Spleen (tissue), 11 donors: ENCODE data around the gene MSI2. TPM values are rescaled to one million over a fixed set of nuclear protein-coding genes. Genes with fewer than 3 reads are reported as not detected.

Experiments used
- DNase-seq: peaks from one replicate; pipeline ENCODE4 v3.0.0-alpha.2; 2020
- H3K27ac ChIP-seq, 8 donors: fragments of 200-600 bp; sonication (generic) in 7 of 8; 1 replicate in 4 of 8; 2 replicates in 4 of 8; pipeline versions ENCODE4 v1.5.0 to v1.8.0; 2016 to 2021; ENCODE audit warnings: inconsistent platforms in 4 of 8, mild to moderate bottlenecking in 4 of 8, moderate library complexity in 1 of 8
- H3K27me3 ChIP-seq, 7 donors: fragments of 200-600 bp; sonication (generic) in 6 of 7; replicated peaks in 1 of 7; 1 replicate in 4 of 7; 2 replicates in 3 of 7; pipeline versions ENCODE4 v1.5.0 to v1.8.0; 2016 to 2021; ENCODE audit warnings: inconsistent platforms in 3 of 7, mild to moderate bottlenecking in 1 of 7
- H3K36me3 ChIP-seq, 6 donors: fragments of 200-600 bp; sonication (generic) in 5 of 6; 1 replicate in 4 of 6; 2 replicates in 2 of 6; pipeline versions ENCODE4 v1.5.0 to v1.8.0; 2016 to 2021; ENCODE audit warnings: inconsistent platforms in 2 of 6
- H3K4me1 ChIP-seq, 6 donors: fragments of 200-600 bp; sonication (generic) in 5 of 6; 1 replicate in 3 of 6; 2 replicates in 3 of 6; pipeline versions ENCODE4 v1.5.0 to v1.8.0; 2016 to 2021; ENCODE audit warnings: inconsistent platforms in 3 of 6
- H3K4me3 ChIP-seq, 8 donors: fragments of 200-600 bp; sonication (generic) in 7 of 8; 1 replicate in 4 of 8; 2 replicates in 4 of 8; pipeline versions ENCODE4 v1.5.0 to v1.8.0; 2016 to 2021; ENCODE audit warnings: inconsistent platforms in 4 of 8, mild to moderate bottlenecking in 4 of 8, moderate library complexity in 2 of 8
- H3K9me3 ChIP-seq, 8 donors: fragments of 200-600 bp; sonication (generic) in 7 of 8; 1 replicate in 4 of 8; 2 replicates in 4 of 8; pipeline versions ENCODE4 v1.5.0 to v1.8.0; 2016 to 2021; ENCODE audit warnings: inconsistent platforms in 4 of 8
- POLR2A ChIP-seq, 3 donors: fragments of 450-650 bp; IDR thresholded peaks; one replicate each; pipeline ENCODE4 v1.5.1; 2017; ENCODE audit warnings: antibody characterized with exemption in 3 of 3, mild to moderate bottlenecking in 1 of 3
- POLR2AphosphoS5 ChIP-seq, 3 donors: sonication (generic); formaldehyde crosslinking; IDR thresholded peaks; one replicate each; pipeline ENCODE4 v1.5.1; 2017; ENCODE audit warnings: antibody characterized with exemption in 3 of 3
- WGBS, 5 donors: extraction: QIAGEN DNeasy Blood & Tissue Kit in 3 of 5; methylation state at CpG; one replicate each; pipeline versions ENCODE4 v1.1.5 to v1.1.7; 2013 to 2018; 5-methylcytosine and 5-hydroxymethylcytosine counted together
- intact Hi-C: fragments of 100-400 bp; cut with DNase I; formaldehyde crosslinking; loops from one replicate; pipeline ENCODE4 v1.15.0; 2023; ENCODE audit warnings: low total_unique reads
- polyA plus RNA-seq, 3 donors: library from polyadenylated mRNA; stranded (reverse); fragments of 200-250 nt; gene quantifications; one replicate each; pipeline ENCODE4 v1.2.1, GENCODE V29; 2013
- total RNA-seq, 7 donors: library from RNA; depleted of rRNA in 3 of 7; stranded (reverse); fragments of >200 nt in 3 of 7; fragmentation: NEBNext Ultra II Directional in 4 of 7; extraction: Animal tissue kit (Norgen Biotek cat#: 25700) in 4 of 7; gene quantifications; one replicate each; pipeline versions ENCODE4 v1.1.0 to v1.2.1, GENCODE V29; 2016 to 2021
- TF ChIP-seq, protein P1 (sequence below), 11 experiments: fragments of 200-600 bp in 7 of 11; fragments of 450-650 bp in 4 of 11; sonication (generic) in 4 of 11; IDR thresholded peaks in 8 of 11; conservative IDR thresholded peaks in 3 of 11; 1 replicate in 7 of 11; 2 replicates in 4 of 11; pipeline versions ENCODE4 v1.4.0 to v1.8.0; 2016 to 2021; ENCODE audit warnings: antibody characterized with exemption in 11 of 11, inconsistent platforms in 4 of 11, mild to moderate bottlenecking in 1 of 11
- donor health status: healthy with polysubstance abuse.
- donor health status: DM: no; HTN: no; CAD: no; lungs with moderate emphysema.
- donor health status: DM: no; HTN: no; CAD: no.
- donor health status: Bipolar disorder and iron deficiency.
- donor health status: healthy.
- donor health status: DM: no; HTN: no; CAD: no.
- donor health status: DM: yes; HTN: yes; CAD: no.

The MSI2 gene
- total and polyA plus RNA-seq, 10 donors, result 9.8 to 131 (median 64.7) TPM

DNA sequence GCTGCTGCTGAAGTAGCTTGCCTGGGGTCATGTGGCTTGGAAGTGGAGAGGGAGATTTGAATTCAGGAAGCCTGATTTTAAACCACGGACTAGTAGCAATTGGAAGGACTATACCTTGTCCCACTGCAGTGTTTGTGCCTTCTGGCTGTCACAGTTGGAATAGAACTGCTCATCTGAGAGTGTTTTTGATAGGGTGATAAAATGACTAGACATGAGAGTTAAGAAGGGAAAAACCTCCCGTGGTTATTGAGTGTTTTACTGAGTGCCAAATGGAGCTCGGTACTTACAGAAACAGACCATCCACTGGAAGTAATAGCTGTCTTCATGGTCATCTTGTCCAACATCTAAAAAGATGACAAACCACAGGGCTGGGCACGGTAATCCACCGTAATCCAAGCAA, 70.4 kb downstream of the MSI2 start:
- intact Hi-C loops, result no loop called here

DNA sequence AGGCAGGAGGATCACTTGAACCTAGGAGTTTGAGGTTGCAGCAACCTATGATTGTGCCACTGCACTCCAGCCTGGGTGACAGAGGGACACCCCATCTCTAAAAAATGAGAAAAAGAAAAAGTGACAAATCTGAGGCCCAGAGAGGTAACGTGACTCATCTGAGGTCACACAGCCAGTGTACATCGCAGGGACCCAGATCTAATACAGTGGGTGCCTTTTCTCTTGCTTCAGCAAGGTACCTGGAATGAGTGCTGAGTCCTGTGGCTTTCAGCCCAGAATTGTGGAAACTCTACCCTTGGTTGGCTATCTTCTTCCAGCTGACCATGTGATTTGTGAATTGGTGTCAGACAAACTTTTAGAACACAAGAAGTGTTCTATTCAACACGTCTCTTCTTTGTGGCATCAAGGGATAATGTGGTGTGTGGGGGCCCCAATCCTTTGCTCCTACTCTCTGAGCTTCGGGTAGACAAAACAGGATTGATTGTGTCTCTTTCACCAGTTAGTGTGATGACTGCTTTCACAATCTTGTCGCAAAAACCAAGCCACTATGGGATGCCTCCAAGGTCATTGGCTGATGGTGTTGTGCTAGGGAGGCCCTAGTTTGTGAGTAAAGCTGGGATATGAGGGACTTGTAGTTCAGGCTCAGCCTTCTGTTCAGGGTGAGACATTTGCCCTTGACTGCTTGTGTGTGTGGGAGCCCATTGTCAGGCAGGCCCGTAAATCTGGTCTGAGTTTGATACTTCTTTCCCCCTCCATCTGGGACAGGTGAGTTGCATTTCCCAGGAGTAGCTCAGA, 71.0 kb downstream of the MSI2 start:
- Histone ChIP-seq H3K36me3 (peaks cover 0 to 32% (median 1%) of the 10 kb centered on the region in 6 donors), H3K4me3 (no peak overlapping the region), H3K27ac (no peak overlapping the region), H3K4me1 (peaks cover 0 to 4% (median 0%) of the 10 kb centered on the region in 6 donors), H3K9me3 (no peaks in the 10 kb centered on the region), H3K27me3 (no peaks in the 10 kb centered on the region)
- WGBS, 5 donors, result 89 to 95% (median 91%) methylated on average over 6 of the region's 6 CpGs
- TF ChIP-seq POLR2AphosphoS5 (IDR thresholded peaks at IDR 0.05) (no peak), POLR2A (IDR thresholded peaks at IDR 0.05) (no peak)
- TF ChIP-seq, protein P1, sequence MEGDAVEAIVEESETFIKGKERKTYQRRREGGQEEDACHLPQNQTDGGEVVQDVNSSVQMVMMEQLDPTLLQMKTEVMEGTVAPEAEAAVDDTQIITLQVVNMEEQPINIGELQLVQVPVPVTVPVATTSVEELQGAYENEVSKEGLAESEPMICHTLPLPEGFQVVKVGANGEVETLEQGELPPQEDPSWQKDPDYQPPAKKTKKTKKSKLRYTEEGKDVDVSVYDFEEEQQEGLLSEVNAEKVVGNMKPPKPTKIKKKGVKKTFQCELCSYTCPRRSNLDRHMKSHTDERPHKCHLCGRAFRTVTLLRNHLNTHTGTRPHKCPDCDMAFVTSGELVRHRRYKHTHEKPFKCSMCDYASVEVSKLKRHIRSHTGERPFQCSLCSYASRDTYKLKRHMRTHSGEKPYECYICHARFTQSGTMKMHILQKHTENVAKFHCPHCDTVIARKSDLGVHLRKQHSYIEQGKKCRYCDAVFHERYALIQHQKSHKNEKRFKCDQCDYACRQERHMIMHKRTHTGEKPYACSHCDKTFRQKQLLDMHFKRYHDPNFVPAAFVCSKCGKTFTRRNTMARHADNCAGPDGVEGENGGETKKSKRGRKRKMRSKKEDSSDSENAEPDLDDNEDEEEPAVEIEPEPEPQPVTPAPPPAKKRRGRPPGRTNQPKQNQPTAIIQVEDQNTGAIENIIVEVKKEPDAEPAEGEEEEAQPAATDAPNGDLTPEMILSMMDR (IDR thresholded peaks at IDR 0.05 in 8 of 11, conservative IDR thresholded peaks at IDR 0.05 in 3 of 11), result no peak
- intact Hi-C loops, result no loop called here
- no peak for DNase-seq

More for the DNA sequence above, 70.4 kb downstream of the MSI2 start:
- no peak overlapping the region for H3K4me3 ChIP-seq
- no peak for DNase-seq
- H3K27ac ChIP-seq, result no peak overlapping the region
- WGBS, 5 donors, result 86 to 92% (median 89%) methylated on average over 5 of the region's 5 CpGs
- TF ChIP-seq, protein P1 (IDR thresholded peaks at IDR 0.05 in 8 of 11, conservative IDR thresholded peaks at IDR 0.05 in 3 of 11), result no peak
- TF ChIP-seq POLR2A (IDR thresholded peaks at IDR 0.05) (no peak), POLR2AphosphoS5 (IDR thresholded peaks at IDR 0.05) (no peak)
- H3K27me3 ChIP-seq, result no peaks in the 10 kb centered on the region
- peaks cover 0 to 4% (median 0%) of the 10 kb centered on the region in 6 donors for H3K4me1 ChIP-seq
- peaks cover 0 to 32% (median 1%) of the 10 kb centered on the region in 6 donors for H3K36me3 ChIP-seq
- no peaks in the 10 kb centered on the region for H3K9me3 ChIP-seq

DNA sequence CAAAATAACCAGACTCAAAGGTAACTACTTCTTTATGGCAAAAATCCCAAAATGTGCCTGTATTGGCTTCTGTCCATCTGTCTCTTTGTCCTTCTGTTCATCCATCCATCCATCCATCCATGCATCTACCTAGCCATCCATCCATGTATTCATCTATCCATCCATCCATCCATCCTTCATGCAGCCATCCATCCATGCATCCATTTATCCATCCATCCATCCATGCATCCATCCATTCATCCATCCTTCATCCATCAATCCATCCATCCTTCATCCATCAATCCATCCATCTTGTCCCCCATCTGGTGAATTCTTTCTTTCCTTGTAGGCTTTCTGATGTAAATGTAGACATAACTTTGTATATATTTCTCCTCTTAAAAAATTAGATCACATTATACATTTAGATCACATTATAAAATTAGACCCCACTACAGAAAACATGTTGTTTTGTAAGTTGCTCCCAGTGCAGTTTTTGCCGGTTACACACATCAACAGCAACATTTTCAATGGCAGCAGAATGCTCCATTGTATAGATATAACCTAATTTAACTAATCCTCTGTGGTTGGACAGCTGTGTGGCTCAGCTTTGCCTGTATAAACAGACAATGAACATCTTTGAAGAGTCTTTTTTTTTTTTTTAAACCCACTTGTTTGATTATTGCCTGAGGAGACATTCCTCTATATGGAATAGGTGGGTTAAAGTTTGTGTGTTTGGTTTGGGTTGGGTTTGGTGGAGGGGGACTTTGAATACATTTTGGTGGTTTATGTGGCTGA, 72.0 kb downstream of the MSI2 start:
- 83 to 100% (median 93%) methylated on average over 1 of the region's 1 CpG for WGBS, 5 donors
- TF ChIP-seq, protein P1 (IDR thresholded peaks at IDR 0.05 in 8 of 11, conservative IDR thresholded peaks at IDR 0.05 in 3 of 11), result no peak
- TF ChIP-seq POLR2AphosphoS5 (IDR thresholded peaks at IDR 0.05) (no peak), POLR2A (IDR thresholded peaks at IDR 0.05) (no peak)
- DNase-seq, result no peak
- no peaks in the 10 kb centered on the region for H3K27me3 ChIP-seq
- H3K36me3 ChIP-seq, result peaks cover 0 to 27% (median under 1%) of the 10 kb centered on the region in 6 donors
- H3K4me3 ChIP-seq, result no peak overlapping the region
- H3K4me1 ChIP-seq, result peaks cover 0 to 4% (median 0%) of the 10 kb centered on the region in 6 donors
- intact Hi-C loops, result no loop called here
- H3K9me3 ChIP-seq, result no peaks in the 10 kb centered on the region
- no peak overlapping the region for H3K27ac ChIP-seq
